ENCODE data around the gene MRLN. TPM values are rescaled to one million over a fixed set of nuclear protein-coding genes. Genes with fewer than 3 reads are reported as not detected.
"Not testable (repeated sequence)": the region's sequence is repeated elsewhere in the genome, so short reads cannot be mapped to it uniquely, and the experiment has no call there.

Gene MRLN
- polyA plus RNA-seq, 1 donor (not counting 4 experiments of a cell fraction or from before 2014, with no cell fraction given), result not detected

- H3K9me3 ChIP-seq (ENCODE audit: control insufficient read depth, low read depth, low read length); H3K79me2 ChIP-seq (ENCODE audit: control insufficient read depth, insufficient read depth, low read length); FAIRE-seq; H3K4me2 ChIP-seq (ENCODE audit: control insufficient read depth, extremely low read depth, insufficient read depth, low read depth, low read length); H3K4me3 ChIP-seq (ENCODE audit: control insufficient read depth in 2 of 3, extremely low read depth in 1 of 3, insufficient read depth in 2 of 3, low read depth in 1 of 3, low read length in 3 of 3); H3K9me1 ChIP-seq (ENCODE audit: control insufficient read depth, extremely low read depth, insufficient read depth, low read length); H3K9ac ChIP-seq (ENCODE audit: control insufficient read depth, extremely low read depth, insufficient read depth, low read length); H3K27me3 ChIP-seq (ENCODE audit: control insufficient read depth, extremely low read depth, insufficient read depth, low read length); H3K36me3 ChIP-seq (ENCODE audit: control insufficient read depth in 2 of 2, extremely low read depth in 1 of 2, insufficient read depth in 2 of 2, low read length in 2 of 2); DNase-seq (ENCODE audit: low read depth, low spot score); H2AFZ ChIP-seq (ENCODE audit: control insufficient read depth, low read length); H3K27ac ChIP-seq (ENCODE audit: control insufficient read depth, insufficient read depth, low read length); dilution Hi-C loops (cut with MboI; ENCODE audit: extremely low pct_ligation_motif_present, low sequenced_read_pairs); H3K4me1 ChIP-seq (ENCODE audit: control insufficient read depth, extremely low read depth, insufficient read depth, low read length); H4K20me1 ChIP-seq (ENCODE audit: control insufficient read depth, extremely low read depth, insufficient read depth, low read length): not testable (repeated sequence)
Observed at GRCh38 chr10:59787032-59787431, 33.8 kb upstream of the MRLN start.

GRCh38 chr10:59785476-59785875 lies 32.2 kb upstream of the MRLN start:
- H3K27ac ChIP-seq (ENCODE audit: control insufficient read depth, insufficient read depth, low read length); H3K9ac ChIP-seq (ENCODE audit: control insufficient read depth, extremely low read depth, insufficient read depth, low read length); H3K4me3 ChIP-seq (ENCODE audit: control insufficient read depth in 2 of 3, extremely low read depth in 1 of 3, insufficient read depth in 2 of 3, low read depth in 1 of 3, low read length in 3 of 3); H3K4me2 ChIP-seq (ENCODE audit: control insufficient read depth, extremely low read depth, insufficient read depth, low read depth, low read length); H3K27me3 ChIP-seq (ENCODE audit: control insufficient read depth, extremely low read depth, insufficient read depth, low read length); H3K9me3 ChIP-seq (ENCODE audit: control insufficient read depth, low read depth, low read length); H3K36me3 ChIP-seq (ENCODE audit: control insufficient read depth in 2 of 2, extremely low read depth in 1 of 2, insufficient read depth in 2 of 2, low read length in 2 of 2); H3K79me2 ChIP-seq (ENCODE audit: control insufficient read depth, insufficient read depth, low read length); dilution Hi-C loops (cut with MboI; ENCODE audit: extremely low pct_ligation_motif_present, low sequenced_read_pairs); DNase-seq (ENCODE audit: low read depth, low spot score); H2AFZ ChIP-seq (ENCODE audit: control insufficient read depth, low read length); H3K9me1 ChIP-seq (ENCODE audit: control insufficient read depth, extremely low read depth, insufficient read depth, low read length); H3K4me1 ChIP-seq (ENCODE audit: control insufficient read depth, extremely low read depth, insufficient read depth, low read length); FAIRE-seq; H4K20me1 ChIP-seq (ENCODE audit: control insufficient read depth, extremely low read depth, insufficient read depth, low read length): not testable (repeated sequence)

DNA sequence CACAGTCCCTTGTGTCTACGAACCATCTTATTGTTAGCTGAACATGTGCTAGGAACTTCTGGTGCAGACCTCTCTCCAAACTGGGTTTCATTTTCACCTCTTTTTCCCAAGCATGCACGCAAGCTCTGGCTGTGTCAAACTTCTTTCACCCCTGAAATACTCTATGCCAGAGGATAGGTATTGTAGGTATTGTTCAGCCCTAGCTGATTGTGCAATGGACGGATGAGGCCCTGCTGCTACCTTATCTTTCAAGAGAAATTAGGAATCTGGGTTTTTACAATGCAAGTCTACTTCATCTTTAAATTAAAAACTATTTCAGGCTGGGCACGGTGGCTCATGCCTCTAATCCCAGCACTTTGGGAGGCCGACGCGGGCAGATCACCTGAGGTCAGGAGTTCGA lies 28.3 kb upstream of the MRLN start:
- no peaks in the 10 kb centered on the region for H3K27me3 ChIP-seq (ENCODE audit: control insufficient read depth, extremely low read depth, insufficient read depth, low read length)
- no peak for FAIRE-seq
- H3K9ac ChIP-seq (ENCODE audit: control insufficient read depth, extremely low read depth, insufficient read depth, low read length), result no peak overlapping the region
- H3K9me3 ChIP-seq (ENCODE audit: control insufficient read depth, low read depth, low read length), result no peaks in the 10 kb centered on the region
- H3K4me1 ChIP-seq (ENCODE audit: control insufficient read depth, extremely low read depth, insufficient read depth, low read length), result no peaks in the 10 kb centered on the region
- H3K36me3 ChIP-seq (ENCODE audit: control insufficient read depth in 2 of 2, extremely low read depth in 1 of 2, insufficient read depth in 2 of 2, low read length in 2 of 2), result no peaks in the 10 kb centered on the region
- no peak overlapping the region for H3K27ac ChIP-seq (ENCODE audit: control insufficient read depth, insufficient read depth, low read length)
- dilution Hi-C loops (cut with MboI; ENCODE audit: extremely low pct_ligation_motif_present, low sequenced_read_pairs), result no loop called here
- H3K4me3 ChIP-seq (ENCODE audit: control insufficient read depth in 2 of 3, extremely low read depth in 1 of 3, insufficient read depth in 2 of 3, low read depth in 1 of 3, low read length in 3 of 3), result no peak overlapping the region
- H3K79me2 ChIP-seq (ENCODE audit: control insufficient read depth, insufficient read depth, low read length), result no peaks in the 10 kb centered on the region
- H4K20me1 ChIP-seq (ENCODE audit: control insufficient read depth, extremely low read depth, insufficient read depth, low read length), result no peaks in the 10 kb centered on the region
- no peak for DNase-seq (ENCODE audit: low read depth, low spot score)
- no peak for TF ChIP-seq EZH2 (IDR thresholded peaks at IDR 0.05; ENCODE audit: low read length)
- TF ChIP-seq, protein P1, sequence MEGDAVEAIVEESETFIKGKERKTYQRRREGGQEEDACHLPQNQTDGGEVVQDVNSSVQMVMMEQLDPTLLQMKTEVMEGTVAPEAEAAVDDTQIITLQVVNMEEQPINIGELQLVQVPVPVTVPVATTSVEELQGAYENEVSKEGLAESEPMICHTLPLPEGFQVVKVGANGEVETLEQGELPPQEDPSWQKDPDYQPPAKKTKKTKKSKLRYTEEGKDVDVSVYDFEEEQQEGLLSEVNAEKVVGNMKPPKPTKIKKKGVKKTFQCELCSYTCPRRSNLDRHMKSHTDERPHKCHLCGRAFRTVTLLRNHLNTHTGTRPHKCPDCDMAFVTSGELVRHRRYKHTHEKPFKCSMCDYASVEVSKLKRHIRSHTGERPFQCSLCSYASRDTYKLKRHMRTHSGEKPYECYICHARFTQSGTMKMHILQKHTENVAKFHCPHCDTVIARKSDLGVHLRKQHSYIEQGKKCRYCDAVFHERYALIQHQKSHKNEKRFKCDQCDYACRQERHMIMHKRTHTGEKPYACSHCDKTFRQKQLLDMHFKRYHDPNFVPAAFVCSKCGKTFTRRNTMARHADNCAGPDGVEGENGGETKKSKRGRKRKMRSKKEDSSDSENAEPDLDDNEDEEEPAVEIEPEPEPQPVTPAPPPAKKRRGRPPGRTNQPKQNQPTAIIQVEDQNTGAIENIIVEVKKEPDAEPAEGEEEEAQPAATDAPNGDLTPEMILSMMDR (optimal IDR thresholded peaks at IDR 0.05 in 1 of 3, IDR thresholded peaks at IDR 0.05 in 1 of 3, conservative IDR thresholded peaks at IDR 0.05 in 1 of 3; ENCODE audit: extremely low read depth in 1 of 3, insufficient read depth in 2 of 3, low read length in 3 of 3), result no peak
- no peak overlapping the region for H2AFZ ChIP-seq (ENCODE audit: control insufficient read depth, low read length)
- no peaks in the 10 kb centered on the region for H3K9me1 ChIP-seq (ENCODE audit: control insufficient read depth, extremely low read depth, insufficient read depth, low read length)
- H3K4me2 ChIP-seq (ENCODE audit: control insufficient read depth, extremely low read depth, insufficient read depth, low read depth, low read length), result no peak overlapping the region
